ENCODE results near the gene MRPL52.

- TF ChIP-seq, protein P1, sequence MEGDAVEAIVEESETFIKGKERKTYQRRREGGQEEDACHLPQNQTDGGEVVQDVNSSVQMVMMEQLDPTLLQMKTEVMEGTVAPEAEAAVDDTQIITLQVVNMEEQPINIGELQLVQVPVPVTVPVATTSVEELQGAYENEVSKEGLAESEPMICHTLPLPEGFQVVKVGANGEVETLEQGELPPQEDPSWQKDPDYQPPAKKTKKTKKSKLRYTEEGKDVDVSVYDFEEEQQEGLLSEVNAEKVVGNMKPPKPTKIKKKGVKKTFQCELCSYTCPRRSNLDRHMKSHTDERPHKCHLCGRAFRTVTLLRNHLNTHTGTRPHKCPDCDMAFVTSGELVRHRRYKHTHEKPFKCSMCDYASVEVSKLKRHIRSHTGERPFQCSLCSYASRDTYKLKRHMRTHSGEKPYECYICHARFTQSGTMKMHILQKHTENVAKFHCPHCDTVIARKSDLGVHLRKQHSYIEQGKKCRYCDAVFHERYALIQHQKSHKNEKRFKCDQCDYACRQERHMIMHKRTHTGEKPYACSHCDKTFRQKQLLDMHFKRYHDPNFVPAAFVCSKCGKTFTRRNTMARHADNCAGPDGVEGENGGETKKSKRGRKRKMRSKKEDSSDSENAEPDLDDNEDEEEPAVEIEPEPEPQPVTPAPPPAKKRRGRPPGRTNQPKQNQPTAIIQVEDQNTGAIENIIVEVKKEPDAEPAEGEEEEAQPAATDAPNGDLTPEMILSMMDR (conservative IDR thresholded peaks at IDR 0.05; ENCODE audit: low read length) = no peak
- TF ChIP-seq EZH2phosphoT487 (IDR thresholded peaks at IDR 0.05; ENCODE audit: borderline replicate concordance, low read depth, low read length) = no peak
Observed at GRCh38 chr14:22820731-22821130, 9.0 kb upstream of the MRPL52 start.
